IMR-90 (cell line): Measurements from ENCODE around the gene SPTLC3. TPM values are rescaled to one million over a fixed set of nuclear protein-coding genes. Genes with fewer than 3 reads are reported as not detected.
"Not testable (repeated sequence)": the region's sequence is repeated elsewhere in the genome, so short reads cannot be mapped to it uniquely, and the experiment has no call there.

Experiments
- ATAC-seq: fragments of 200-7000 bp; cut with Tn5 transposase; 2 replicates; pipeline ENCODE4 v1.9.1; 2020; ENCODE audit warnings: low read depth, mild to moderate bottlenecking, moderate library complexity
- BruUV-seq: library from RNA; stranded (reverse); fragments of 400-500 nt; replicated peaks from 2 replicates; lab custom pipeline; 2021; lab: Mats Ljungman, UMichigan
- CTCF ChIA-PET: fragments of 300-600 bp; formaldehyde crosslinking; extraction: SDS; loops from one replicate; lab custom pipeline; 2021; ENCODE audit warnings: antibody characterized with exemption; lab: Yijun Ruan, JAX
- POLR2A ChIA-PET: fragments of 300-600 bp; sonication (Branson Sonifier 250); formaldehyde crosslinking; loops from one replicate; lab custom pipeline; 2022; ENCODE audit warnings: antibody characterized with exemption; ENCODE audit not compliant: unreplicated experiment; lab: Charles Lee
- DNase-seq: peaks from one replicate; pipeline ENCODE4 v3.0.0; 2013
- H2AFZ ChIP-seq: replicated peaks from 2 replicates; pipeline ENCODE3; 2013; ENCODE audit warnings: low read length, mild to moderate bottlenecking; ENCODE audit not compliant: poor library complexity
- H2AK5ac ChIP-seq: 2 replicates; pipeline ENCODE4 v1.6.1; 2013; ENCODE audit warnings: low read depth, low read length, inconsistent platforms
- H2AK9ac ChIP-seq: replicated peaks from 2 replicates; pipeline ENCODE3; 2013; ENCODE audit warnings: mild to moderate bottlenecking, low read depth, low read length, moderate library complexity; ENCODE audit not compliant: poor library complexity
- H2BK120ac ChIP-seq: 2 replicates; pipeline ENCODE4 v1.6.1; 2013; ENCODE audit warnings: low read depth, low read length, inconsistent platforms
- H2BK15ac ChIP-seq: 3 replicates; pipeline ENCODE4 v1.6.1; 2013; ENCODE audit warnings: low read depth, low read length, inconsistent platforms
- H2BK20ac ChIP-seq: 2 replicates; pipeline ENCODE4 v1.6.1; 2013; ENCODE audit warnings: low read depth, mild to moderate bottlenecking, inconsistent platforms, low read length, moderate library complexity
- H2BK5ac ChIP-seq: 2 replicates; pipeline ENCODE4 v1.6.1; 2013; ENCODE audit warnings: mild to moderate bottlenecking, low read depth, low read length, inconsistent platforms; ENCODE audit not compliant: poor library complexity, severe bottlenecking
- H3K14ac ChIP-seq: replicated peaks from 2 replicates; pipeline ENCODE4 v1.6.1; 2013; ENCODE audit warnings: low read depth, low read length, inconsistent platforms
- H3K18ac ChIP-seq: 2 replicates; pipeline ENCODE4 v1.6.1; 2013; ENCODE audit warnings: low read depth, low read length, control low read depth
- H3K23ac ChIP-seq: 2 replicates; pipeline ENCODE4 v1.6.1; 2013; ENCODE audit warnings: low read depth, low read length, inconsistent platforms
- H3K27ac ChIP-seq: 2 replicates; pipeline ENCODE4 v1.5.1; 2013; ENCODE audit warnings: mild to moderate bottlenecking, control low read depth, low read length; ENCODE audit not compliant: insufficient read depth
- H3K27me3 ChIP-seq: 2 replicates; pipeline ENCODE4 v1.6.1; 2013; ENCODE audit warnings: low read length; ENCODE audit not compliant: control insufficient read depth, insufficient read depth
- H3K36me3 ChIP-seq: 2 replicates; pipeline ENCODE4 v1.6.1; 2013; ENCODE audit warnings: low read length, mixed read lengths; ENCODE audit not compliant: control insufficient read depth, insufficient read depth
- H3K4ac ChIP-seq: 2 replicates; pipeline ENCODE4 v1.6.1; 2013; ENCODE audit warnings: low read depth, low read length, inconsistent platforms
- H3K4me1 ChIP-seq: 2 replicates; pipeline ENCODE4 v1.6.1; 2013; ENCODE audit warnings: low read length, mixed read lengths; ENCODE audit not compliant: control insufficient read depth, insufficient read depth
- H3K4me2 ChIP-seq: 2 replicates; pipeline ENCODE4 v1.6.1; 2013; ENCODE audit warnings: low read depth, mild to moderate bottlenecking, control low read depth, low read length, moderate library complexity
- H3K4me3 ChIP-seq: 2 replicates; pipeline ENCODE4 v1.5.1; 2013; ENCODE audit warnings: low read depth, mild to moderate bottlenecking, control low read depth, low read length, moderate library complexity; ENCODE audit not compliant: insufficient read depth
- H3K56ac ChIP-seq: 2 replicates; pipeline ENCODE4 v1.6.1; 2013; ENCODE audit warnings: low read length, inconsistent platforms; ENCODE audit not compliant: insufficient read depth; ENCODE audit errors: extremely low read depth
- H3K79me1 ChIP-seq, 2 experiments: 2 replicates each; pipeline ENCODE4 v1.6.1; 2013; ENCODE audit warnings: low read length in 2 of 2, inconsistent platforms in 1 of 2, low read depth in 1 of 2
- H3K9ac ChIP-seq: 2 replicates; pipeline ENCODE4 v1.6.1; 2013; ENCODE audit warnings: low read depth, low read length, control low read depth
- H3K9me1 ChIP-seq: 2 replicates; pipeline ENCODE4 v1.6.1; 2013; ENCODE audit warnings: low read length, inconsistent platforms; ENCODE audit not compliant: insufficient read depth
- H3K9me3 ChIP-seq: 2 replicates; pipeline ENCODE4 v1.6.1; 2013; ENCODE audit warnings: low read length; ENCODE audit not compliant: control insufficient read depth, insufficient read depth
- H4K20me1 ChIP-seq: 2 replicates; pipeline ENCODE4 v1.6.1; 2013; ENCODE audit warnings: low read length, inconsistent platforms; ENCODE audit not compliant: insufficient read depth
- H4K5ac ChIP-seq: 2 replicates; pipeline ENCODE4 v1.6.1; 2013; ENCODE audit warnings: mild to moderate bottlenecking, low read depth, low read length, control low read depth
- H4K8ac ChIP-seq, 2 experiments: 2 replicates each; pipeline ENCODE4 v1.6.1; 2013; ENCODE audit warnings: low read depth in 2 of 2, low read length in 2 of 2, control low read depth in 1 of 2, inconsistent platforms in 1 of 2
- H4K91ac ChIP-seq: 2 replicates; pipeline ENCODE4 v1.6.1; 2013; ENCODE audit warnings: low read depth, low read length, inconsistent platforms; ENCODE audit not compliant: insufficient read depth
- BHLHE40 ChIP-seq: fragments of 150-350 bp; IDR thresholded peaks from 2 replicates; pipeline ENCODE4 v1.6.1; 2016; ENCODE audit warnings: mild to moderate bottlenecking, low read depth, low read length
- MAFK ChIP-seq: IDR thresholded peaks from 2 replicates; pipeline ENCODE4 v1.6.1; 2012; ENCODE audit warnings: low read depth, low read length, improper control_type of control experiment
- POLR2A ChIP-seq: IDR thresholded peaks from 2 replicates; pipeline ENCODE4 v1.6.1; 2012; ENCODE audit warnings: mild to moderate bottlenecking, low read depth, low read length
- RFX5 ChIP-seq: IDR thresholded peaks from 2 replicates; pipeline ENCODE4 v1.8.0; 2012; ENCODE audit warnings: low read depth, mild to moderate bottlenecking, low read length, moderate library complexity
- WGBS, 2 experiments: methylation state at CpG; one replicate each; pipeline versions ENCODE4 v1.1.5 to v1.1.7; 2013; ENCODE audit warnings: missing lambda C conversion rate in 2 of 2; ENCODE audit not compliant: insufficient read length in 1 of 2; ENCODE audit errors: extremely low coverage in 2 of 2; 5-methylcytosine and 5-hydroxymethylcytosine counted together
- dilution Hi-C: fragments of 300-500 bp; cut with HindIII; formaldehyde crosslinking; loops from one replicate; pipeline ENCODE4 v1.14.3; 2018; ENCODE audit warnings: low sequenced_read_pairs; ENCODE audit not compliant: unreplicated experiment
- in situ Hi-C: fragments of 300-500 bp; cut with MboI; formaldehyde crosslinking; loops from 3 replicates; pipeline ENCODE4 v1.14.3; 2019; ENCODE audit warnings: low sequenced_read_pairs, inconsistent platforms, mixed read lengths
- intact Hi-C: fragments of 100-400 bp; cut with micrococcal nuclease; formaldehyde crosslinking; loops from 2 replicates; pipeline ENCODE4 v1.10.0; 2022
- polyA plus RNA-seq, 3 experiments: library from polyadenylated mRNA; depleted of rRNA; stranded (reverse); fragments of >200 nt; gene quantifications; 2 replicates each; pipeline ENCODE4 v1.2.3, GENCODE V29; 2012; ENCODE audit warnings: low replicate concordance in 1 of 3
- total RNA-seq: library from RNA; depleted of rRNA; stranded (reverse); fragments of >200 nt; gene quantifications from 2 replicates; pipeline ENCODE4 v1.2.3, GENCODE V29; 2012

SPTLC3 gene
- total and polyA plus RNA-seq, 2 of the 4 experiments (the other 2 are of a cell fraction): 0.44 to 1.6 TPM

- ChIA-PET CTCF (interaction anchor here (0.5 kb wide), 1 partner anchor 8 kb away, joined by 3 read pairs; no protein-coding TSS in a partner anchor), POLR2A (no interaction called here)
- no peak overlapping the region for H3K14ac ChIP-seq
- H3K9me3 ChIP-seq: no peaks in the 10 kb centered on the region
- intact Hi-C loops: no loop called here
- H2BK120ac ChIP-seq: no peak overlapping the region
- no peaks in the 10 kb centered on the region for H3K79me1 ChIP-seq
- H3K9me1 ChIP-seq: no peaks in the 10 kb centered on the region
- H4K20me1 ChIP-seq: no peaks in the 10 kb centered on the region
- H3K4me1 ChIP-seq: no peaks in the 10 kb centered on the region
- H3K23ac ChIP-seq: no peak overlapping the region
- DNase-seq (no peak), ATAC-seq (no peak)
- WGBS, 2 experiments: 100% methylated on average over 1 of the region's 4 CpGs; no CpG with 5 or more reads in 1 of the 2 experiments
- no peak overlapping the region for H2BK5ac ChIP-seq
- no peak overlapping the region for H3K4me3 ChIP-seq
- dilution Hi-C loops: no loop called here
- no peak overlapping the region for H2BK15ac ChIP-seq
- H2AFZ ChIP-seq: no peak overlapping the region
- H3K9ac ChIP-seq: no peak overlapping the region
- no peak overlapping the region for H2BK20ac ChIP-seq
- no peak overlapping the region for H3K27ac ChIP-seq
- H4K8ac ChIP-seq: no peak overlapping the region
- no peaks in the 10 kb centered on the region; the same call in 1 of the 2 replicates for H3K27me3 ChIP-seq
- H2AK5ac ChIP-seq: no peak overlapping the region
- H3K18ac ChIP-seq: no peak overlapping the region
- in situ Hi-C loops: no loop called here
- no peak overlapping the region for H3K4me2 ChIP-seq
- no peak overlapping the region for H4K91ac ChIP-seq
- H4K5ac ChIP-seq: no peak overlapping the region
- BruUV-seq: no TSS peak
- H3K36me3 ChIP-seq: no peaks in the 10 kb centered on the region
- H3K56ac ChIP-seq: no peak overlapping the region
- no peak overlapping the region for H3K4ac ChIP-seq
- TF ChIP-seq POLR2A: no peak
- no peak for TF ChIP-seq RFX5
- no peak for TF ChIP-seq MAFK
- TF ChIP-seq BHLHE40: no peak
- H2AK9ac ChIP-seq: no peak overlapping the region
Observed at GRCh38 chr20:12978613-12979495, 29.9 kb upstream of the SPTLC3 start.

- ATAC-seq, H3K9ac ChIP-seq, H3K4me1 ChIP-seq, H3K79me1 ChIP-seq, CTCF ChIA-PET, dilution Hi-C loops, H2BK15ac ChIP-seq, H3K36me3 ChIP-seq, H3K18ac ChIP-seq, H4K91ac ChIP-seq, H3K4ac ChIP-seq, H4K8ac ChIP-seq, H3K27ac ChIP-seq, H3K27me3 ChIP-seq, H2AK9ac ChIP-seq, H3K4me3 ChIP-seq, in situ Hi-C loops, H4K5ac ChIP-seq, DNase-seq, H2BK20ac ChIP-seq, H2AFZ ChIP-seq, H3K23ac ChIP-seq, H2BK120ac ChIP-seq, BruUV-seq, H3K9me3 ChIP-seq, H2BK5ac ChIP-seq, POLR2A ChIA-PET, H3K9me1 ChIP-seq, H3K4me2 ChIP-seq, H2AK5ac ChIP-seq, H3K56ac ChIP-seq, intact Hi-C loops, H4K20me1 ChIP-seq, H3K14ac ChIP-seq: not testable (repeated sequence)
- no CpG with 5 or more reads among the region's 3 CpGs for WGBS, 2 experiments
Observed at GRCh38 chr20:12979713-12980112, 29.1 kb upstream of the SPTLC3 start.
